GM18867 (cell line): ENCODE measurements around the gene SLC25A34.

Experiments
- ATAC-seq: cut with Tn5 transposase; IDR thresholded peaks from one replicate; pipeline ENCODE4 v1.9.1; 2021; ENCODE audit warnings: mild to moderate bottlenecking, moderate library complexity; ENCODE audit not compliant: unreplicated experiment

The SLC25A34 gene

GRCh38 chr1:15712168-15712567, 23.9 kb upstream of the SLC25A34 start:
- ATAC-seq = peak; percentile 54

GRCh38 chr1:15714406-15715136, 21.5 kb upstream of the SLC25A34 start:
- no peak for ATAC-seq

- no peak for ATAC-seq
Measured at GRCh38 chr1:15717418-15718125, 18.5 kb upstream of the SLC25A34 start.

- no peak for ATAC-seq
Measured at GRCh38 chr1:15718199-15718601, 17.9 kb upstream of the SLC25A34 start.

GRCh38 chr1:15719381-15720120, 16.5 kb upstream of the SLC25A34 start:
- ATAC-seq = no peak

GRCh38 chr1:15720861-15721260, 15.2 kb upstream of the SLC25A34 start:
- ATAC-seq = no peak

- no peak for ATAC-seq
Measured at GRCh38 chr1:15722411-15722810, 13.6 kb upstream of the SLC25A34 start.

GRCh38 chr1:15722836-15723532, 13.1 kb upstream of the SLC25A34 start:
- ATAC-seq = no peak

GRCh38 chr1:15723631-15724246, 12.3 kb upstream of the SLC25A34 start:
- ATAC-seq = no peak

GRCh38 chr1:15724949-15725880, 10.8 kb upstream of the SLC25A34 start:
- ATAC-seq = no peak

- no peak for ATAC-seq
Measured at GRCh38 chr1:15726508-15726907, 9.6 kb upstream of the SLC25A34 start.

- no peak for ATAC-seq
Measured at GRCh38 chr1:15727021-15727420, 9.0 kb upstream of the SLC25A34 start.

GRCh38 chr1:15727424-15727823, 8.6 kb upstream of the SLC25A34 start:
- ATAC-seq = no peak

- ATAC-seq = no peak
Measured at GRCh38 chr1:15727866-15728534, 8.1 kb upstream of the SLC25A34 start.

- ATAC-seq = no peak
Measured at GRCh38 chr1:15728937-15729657, 7.0 kb upstream of the SLC25A34 start.

GRCh38 chr1:15730423-15730822, 5.6 kb upstream of the SLC25A34 start:
- ATAC-seq = no peak

GRCh38 chr1:15730936-15731335, 5.1 kb upstream of the SLC25A34 start:
- ATAC-seq = no peak
